Stimulated activated naive CD8-positive, alpha-beta T cell treated with anti-CD3 and anti-CD28 coated beads, Interleukin-15, amount 100 ng/mL, for 72 hours (primary cell): ENCODE measurements around the gene LYRM4.
"Not testable (repeated sequence)": the region's sequence is repeated elsewhere in the genome, so short reads cannot be mapped to it uniquely, and the experiment has no call there.

ENCODE experiments used
- ATAC-seq: fragments of 150-1000 bp; cut with Tn5 transposase; 2 replicates; pipeline ENCODE4 v1.10.0; 2021; ENCODE audit warnings: mild to moderate bottlenecking, moderate library complexity
- DNase-seq, 2 donors: peaks; one replicate each; pipeline ENCODE4 v3.0.0; 2021 to 2022
- H3K27ac Mint-ChIP-seq, 2 donors: one replicate each; pipeline ENCODE4 v1.8.0; 2022; ENCODE audit warnings: mild to moderate bottlenecking in 2 of 2, mixed read lengths in 2 of 2, moderate library complexity in 2 of 2
- H3K27me3 Mint-ChIP-seq: one replicate; pipeline ENCODE4 v1.8.0; 2022; ENCODE audit warnings: mixed read lengths
- H3K4me1 Mint-ChIP-seq: one replicate; pipeline ENCODE4 v1.8.0; 2022; ENCODE audit warnings: mild to moderate bottlenecking, mixed read lengths
- H3K4me3 Mint-ChIP-seq, 2 donors: one replicate each; pipeline ENCODE4 v1.8.0; 2022; ENCODE audit warnings: mild to moderate bottlenecking in 2 of 2, mixed read lengths in 2 of 2, moderate library complexity in 1 of 2
- H3K9me3 Mint-ChIP-seq, 2 donors: one replicate each; pipeline ENCODE4 v1.8.0; 2022; ENCODE audit warnings: mixed read lengths in 2 of 2

Gene LYRM4

GRCh38 chr6:5124526-5124925, 136.2 kb downstream of the LYRM4 start:
- no peak for DNase-seq
- ATAC-seq: no peak
- no peaks in the 10 kb centered on the region for H3K27me3 Mint-ChIP-seq
- H3K4me3 Mint-ChIP-seq: no peak overlapping the region
- H3K27ac Mint-ChIP-seq: no peak overlapping the region
- H3K9me3 Mint-ChIP-seq: no peaks in the 10 kb centered on the region
- no peaks in the 10 kb centered on the region for H3K4me1 Mint-ChIP-seq

GRCh38 chr6:5123296-5124143, 137.2 kb downstream of the LYRM4 start:
- no peaks in the 10 kb centered on the region for H3K4me1 Mint-ChIP-seq
- H3K27ac Mint-ChIP-seq: no peak overlapping the region
- no peaks in the 10 kb centered on the region for H3K27me3 Mint-ChIP-seq
- H3K4me3 Mint-ChIP-seq: no peak overlapping the region
- no peak for ATAC-seq
- H3K9me3 Mint-ChIP-seq: no peaks in the 10 kb centered on the region
- DNase-seq: no peak

GRCh38 chr6:5122504-5123112, 138.1 kb downstream of the LYRM4 start:
- no peak for ATAC-seq
- Mint-ChIP-seq H3K27me3 (no peaks in the 10 kb centered on the region), H3K27ac (no peak overlapping the region), H3K9me3 (no peaks in the 10 kb centered on the region), H3K4me1 (no peaks in the 10 kb centered on the region), H3K4me3 (no peak overlapping the region)
- no peak for DNase-seq

- Mint-ChIP-seq H3K27ac (no peak overlapping the region), H3K4me3 (no peak overlapping the region), H3K9me3 (no peaks in the 10 kb centered on the region), H3K4me1 (no peaks in the 10 kb centered on the region), H3K27me3 (no peaks in the 10 kb centered on the region)
- ATAC-seq (no peak), DNase-seq (no peak)
Observed at GRCh38 chr6:5121956-5122355, 138.8 kb downstream of the LYRM4 start.

- no peaks in the 10 kb centered on the region for H3K27me3 Mint-ChIP-seq
- DNase-seq (no peak), ATAC-seq (no peak)
- no peak overlapping the region for H3K4me3 Mint-ChIP-seq
- no peak overlapping the region for H3K27ac Mint-ChIP-seq
- H3K9me3 Mint-ChIP-seq: no peaks in the 10 kb centered on the region
- H3K4me1 Mint-ChIP-seq: no peaks in the 10 kb centered on the region
Observed at GRCh38 chr6:5121479-5121878, 139.3 kb downstream of the LYRM4 start.

- H3K9me3 Mint-ChIP-seq, DNase-seq, H3K4me3 Mint-ChIP-seq, H3K4me1 Mint-ChIP-seq, ATAC-seq, H3K27ac Mint-ChIP-seq, H3K27me3 Mint-ChIP-seq: not testable (repeated sequence)
Observed at GRCh38 chr6:5120543-5120942, 140.2 kb downstream of the LYRM4 start.

GRCh38 chr6:5120011-5120410, 140.7 kb downstream of the LYRM4 start:
- Mint-ChIP-seq H3K4me1 (no peaks in the 10 kb centered on the region), H3K27ac (no peak overlapping the region), H3K9me3 (no peaks in the 10 kb centered on the region), H3K27me3 (no peaks in the 10 kb centered on the region), H3K4me3 (no peak overlapping the region)
- DNase-seq (no peak), ATAC-seq (no peak)

- H3K9me3 Mint-ChIP-seq: no peaks in the 10 kb centered on the region
- ATAC-seq (no peak), DNase-seq (no peak)
- H3K27ac Mint-ChIP-seq: no peak overlapping the region
- no peaks in the 10 kb centered on the region for H3K4me1 Mint-ChIP-seq
- no peak overlapping the region for H3K4me3 Mint-ChIP-seq
- no peaks in the 10 kb centered on the region for H3K27me3 Mint-ChIP-seq
Observed at GRCh38 chr6:5119090-5119951, 141.4 kb downstream of the LYRM4 start.

GRCh38 chr6:5116243-5116991, 144.3 kb downstream of the LYRM4 start:
- no peak overlapping the region for H3K4me3 Mint-ChIP-seq
- DNase-seq (no peak), ATAC-seq (no peak)
- no peaks in the 10 kb centered on the region for H3K9me3 Mint-ChIP-seq
- no peaks in the 10 kb centered on the region for H3K27me3 Mint-ChIP-seq
- peaks cover 6% of the 10 kb centered on the region for H3K4me1 Mint-ChIP-seq
- H3K27ac Mint-ChIP-seq: peak overlapping the region in 1 of 2 donors; percentile 8

- Mint-ChIP-seq H3K4me1 (peaks cover 6% of the 10 kb centered on the region), H3K27ac (no peak overlapping the region), H3K9me3 (no peaks in the 10 kb centered on the region), H3K27me3 (no peaks in the 10 kb centered on the region), H3K4me3 (no peak overlapping the region)
- DNase-seq: no peak
- no peak for ATAC-seq
Observed at GRCh38 chr6:5115168-5115567, 145.6 kb downstream of the LYRM4 start.

- DNase-seq (no peak), ATAC-seq (no peak)
- peak overlapping the region in 1 of 2 donors; percentile 60 for H3K27ac Mint-ChIP-seq
- H3K27me3 Mint-ChIP-seq: no peaks in the 10 kb centered on the region
- peaks cover 6% of the 10 kb centered on the region for H3K4me1 Mint-ChIP-seq
- no peak overlapping the region for H3K4me3 Mint-ChIP-seq
- H3K9me3 Mint-ChIP-seq: no peaks in the 10 kb centered on the region
Observed at GRCh38 chr6:5113096-5113495, 147.7 kb downstream of the LYRM4 start.

GRCh38 chr6:5112066-5112799, 148.5 kb downstream of the LYRM4 start:
- no peak for ATAC-seq
- Mint-ChIP-seq H3K4me1 (peaks cover 6% of the 10 kb centered on the region), H3K9me3 (no peaks in the 10 kb centered on the region), H3K27ac (no peak overlapping the region), H3K27me3 (no peaks in the 10 kb centered on the region), H3K4me3 (no peak overlapping the region)
- DNase-seq: no peak

GRCh38 chr6:5111626-5112025, 149.1 kb downstream of the LYRM4 start:
- H3K4me3 Mint-ChIP-seq: no peak overlapping the region
- H3K9me3 Mint-ChIP-seq: no peaks in the 10 kb centered on the region
- H3K27me3 Mint-ChIP-seq: no peaks in the 10 kb centered on the region
- DNase-seq (no peak), ATAC-seq (no peak)
- H3K27ac Mint-ChIP-seq: no peak overlapping the region
- peaks cover 6% of the 10 kb centered on the region for H3K4me1 Mint-ChIP-seq

- Mint-ChIP-seq H3K27me3 (no peaks in the 10 kb centered on the region), H3K4me3 (no peak overlapping the region), H3K4me1 (peaks cover 6% of the 10 kb centered on the region), H3K9me3 (peaks cover 0 to 11% of the 10 kb centered on the region in 2 donors), H3K27ac (peak overlapping the region in 1 of 2 donors; percentile 27)
- DNase-seq (no peak), ATAC-seq (no peak)
Observed at GRCh38 chr6:5110246-5110645, 150.5 kb downstream of the LYRM4 start.

- H3K4me1 Mint-ChIP-seq: peaks cover 6% of the 10 kb centered on the region
- no peak overlapping the region for H3K27ac Mint-ChIP-seq
- H3K4me3 Mint-ChIP-seq: no peak overlapping the region
- no peak for DNase-seq
- H3K27me3 Mint-ChIP-seq: no peaks in the 10 kb centered on the region
- peaks cover 0 to 15% of the 10 kb centered on the region in 2 donors for H3K9me3 Mint-ChIP-seq
- ATAC-seq: no peak
Observed at GRCh38 chr6:5109436-5109835, 151.3 kb downstream of the LYRM4 start.
